ENCODE results near the gene KCNQ2.

GRCh38 chr20:63402860-63403220 lies 69.6 kb downstream of the KCNQ2 start:
- TF ChIP-seq CTCF (IDR thresholded peaks at IDR 0.05; ENCODE audit: low read length) (no peak), EZH2 (IDR thresholded peaks at IDR 0.05; ENCODE audit: borderline replicate concordance, low read length) (no peak)
